ENCODE data around the gene JAG2. TPM values are rescaled to one million over a fixed set of nuclear protein-coding genes. Genes with fewer than 3 reads are reported as not detected.

JAG2 gene
- total and polyA plus RNA-seq, 12 donors: 0.83 to 16.2 (median 4.0) TPM

DNA sequence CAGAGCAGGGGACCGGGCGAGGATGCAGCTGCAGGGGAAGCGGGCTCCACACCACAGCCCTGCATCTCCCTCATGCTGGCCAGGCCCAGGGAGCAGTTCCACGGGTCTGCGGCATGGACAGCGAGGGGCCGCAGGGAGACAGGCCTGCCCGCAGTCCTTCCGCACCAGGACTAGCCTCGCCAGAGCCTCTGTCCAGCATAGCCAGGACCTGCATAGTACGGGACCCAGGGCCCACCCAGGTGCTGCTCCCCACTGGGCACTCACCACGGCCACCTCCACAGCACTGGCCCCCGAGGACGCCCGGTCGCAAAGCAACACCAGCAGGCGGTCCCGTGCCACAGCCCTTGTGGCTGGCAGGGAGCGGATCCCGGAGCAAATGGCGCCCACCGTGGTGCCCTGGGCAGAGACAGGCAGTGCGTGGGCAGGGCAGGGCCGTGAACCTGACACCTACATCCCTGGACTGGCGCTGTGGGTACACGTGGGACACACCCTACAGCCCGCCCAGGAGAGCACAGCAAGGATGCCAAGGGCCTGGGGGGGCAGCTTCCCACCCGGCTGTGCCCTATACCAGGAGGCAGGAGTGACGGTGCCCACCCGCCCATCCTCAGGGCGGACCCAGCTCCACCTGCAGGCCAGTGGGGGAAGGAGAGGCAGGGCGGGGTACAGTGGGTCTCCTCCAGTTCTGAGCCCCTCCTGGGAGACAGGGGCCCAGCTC, 23.8 kb downstream of the JAG2 start:
- intact Hi-C loops (cut with DNase I): no loop called here
- DNase-seq: peak in 1 of 7 donors; percentile 5
- H3K36me3 ChIP-seq (replicated peaks in 1 of 2): no peaks in the 10 kb centered on the region
- peaks cover 0 to 3% (median 0%) of the 10 kb centered on the region in 3 donors for H3K9me3 ChIP-seq (replicated peaks in 1 of 3)
- H3K4me3 ChIP-seq: no peak overlapping the region
- H3K27me3 ChIP-seq: no peaks in the 10 kb centered on the region
- H3K27ac ChIP-seq: no peak overlapping the region
- H3K4me1 ChIP-seq (replicated peaks in 1 of 2): no peaks in the 10 kb centered on the region
- 91 to 100% (median 92%) methylated on average over 4 to 32 of the region's 32 CpGs for WGBS, 4 donors
- TF ChIP-seq POLR2A (IDR thresholded peaks at IDR 0.05): no peak
- TF ChIP-seq, protein P1, sequence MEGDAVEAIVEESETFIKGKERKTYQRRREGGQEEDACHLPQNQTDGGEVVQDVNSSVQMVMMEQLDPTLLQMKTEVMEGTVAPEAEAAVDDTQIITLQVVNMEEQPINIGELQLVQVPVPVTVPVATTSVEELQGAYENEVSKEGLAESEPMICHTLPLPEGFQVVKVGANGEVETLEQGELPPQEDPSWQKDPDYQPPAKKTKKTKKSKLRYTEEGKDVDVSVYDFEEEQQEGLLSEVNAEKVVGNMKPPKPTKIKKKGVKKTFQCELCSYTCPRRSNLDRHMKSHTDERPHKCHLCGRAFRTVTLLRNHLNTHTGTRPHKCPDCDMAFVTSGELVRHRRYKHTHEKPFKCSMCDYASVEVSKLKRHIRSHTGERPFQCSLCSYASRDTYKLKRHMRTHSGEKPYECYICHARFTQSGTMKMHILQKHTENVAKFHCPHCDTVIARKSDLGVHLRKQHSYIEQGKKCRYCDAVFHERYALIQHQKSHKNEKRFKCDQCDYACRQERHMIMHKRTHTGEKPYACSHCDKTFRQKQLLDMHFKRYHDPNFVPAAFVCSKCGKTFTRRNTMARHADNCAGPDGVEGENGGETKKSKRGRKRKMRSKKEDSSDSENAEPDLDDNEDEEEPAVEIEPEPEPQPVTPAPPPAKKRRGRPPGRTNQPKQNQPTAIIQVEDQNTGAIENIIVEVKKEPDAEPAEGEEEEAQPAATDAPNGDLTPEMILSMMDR (IDR thresholded peaks at IDR 0.05): no peak

DNA sequence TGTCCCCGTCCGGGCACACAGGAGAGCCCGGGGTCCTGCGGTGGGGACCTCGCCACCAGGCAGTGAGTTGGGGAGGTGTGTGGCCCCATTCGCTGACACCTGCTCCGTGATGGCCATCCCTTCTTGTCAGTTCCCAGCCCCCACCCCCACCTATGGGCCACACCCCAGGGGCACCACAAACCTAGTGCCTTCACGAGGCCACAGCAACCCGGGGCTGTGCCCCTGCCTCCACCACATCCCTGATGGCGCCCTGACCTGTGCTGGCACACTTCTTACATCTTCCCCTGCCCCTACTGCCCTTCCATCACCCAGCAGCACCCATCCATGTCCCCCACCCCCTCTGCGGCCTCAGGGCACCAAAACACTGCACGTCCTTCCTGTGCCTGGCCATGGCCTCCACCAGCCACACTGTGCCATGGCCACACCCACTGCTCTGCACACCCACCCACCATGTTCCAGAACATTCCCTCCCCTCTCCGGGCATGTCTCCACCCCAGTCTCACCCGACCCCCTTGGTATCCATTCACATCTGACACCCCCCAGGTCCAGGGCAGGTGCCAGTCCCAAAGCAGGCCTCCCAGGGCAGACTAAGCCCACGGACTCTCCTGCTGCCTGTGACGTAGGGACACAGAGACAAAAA, 24.4 kb downstream of the JAG2 start:
- intact Hi-C loops (cut with DNase I): no loop called here
- peak in 1 of 7 donors; percentile 4 for DNase-seq
- no peaks in the 10 kb centered on the region for H3K27me3 ChIP-seq
- TF ChIP-seq, protein P1 (IDR thresholded peaks at IDR 0.05): no peak
- no peak for TF ChIP-seq POLR2A (IDR thresholded peaks at IDR 0.05)
- WGBS, 4 donors: 82 to 92% (median 91%) methylated on average over 7 to 16 of the region's 16 CpGs
- H3K4me1 ChIP-seq (replicated peaks in 1 of 2): no peaks in the 10 kb centered on the region
- H3K4me3 ChIP-seq: no peak overlapping the region
- peaks cover 0 to 6% (median 0%) of the 10 kb centered on the region in 3 donors for H3K9me3 ChIP-seq (replicated peaks in 1 of 3)
- no peaks in the 10 kb centered on the region for H3K36me3 ChIP-seq (replicated peaks in 1 of 2)
- no peak overlapping the region for H3K27ac ChIP-seq

DNA sequence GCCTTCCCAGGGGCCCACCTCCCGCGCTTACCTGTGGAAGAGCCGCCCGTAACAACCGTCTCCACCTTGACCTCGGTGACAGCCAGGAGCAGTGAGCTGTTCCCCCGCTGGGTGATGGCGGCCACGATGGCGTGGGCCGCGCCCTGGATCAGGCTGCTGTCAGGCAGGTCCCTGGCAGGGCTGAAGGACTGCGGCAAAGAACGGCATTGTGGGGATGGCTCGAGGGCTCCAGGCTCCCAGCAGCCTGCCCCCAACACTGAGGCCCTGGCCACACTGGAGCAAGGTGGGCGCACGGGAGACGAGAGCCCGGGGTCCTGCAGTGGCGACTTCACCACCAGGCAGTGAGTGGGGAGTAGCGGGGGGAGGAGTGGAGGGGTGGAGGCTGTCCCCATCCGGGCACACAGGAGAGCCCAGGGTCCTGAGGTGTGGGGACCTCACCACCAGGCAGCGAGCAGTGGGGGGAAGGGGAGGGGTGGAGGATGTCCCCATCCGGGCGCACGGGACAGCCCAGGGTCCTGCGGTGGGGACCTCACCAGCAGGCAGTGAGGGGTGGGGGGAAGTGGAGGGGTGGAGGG, 25.0 kb downstream of the JAG2 start:
- intact Hi-C loops (cut with DNase I): no loop called here

More for the DNA sequence above, 25.0 kb downstream of the JAG2 start:
- peaks cover 0 to 6% (median 0%) of the 10 kb centered on the region in 3 donors for H3K9me3 ChIP-seq (replicated peaks in 1 of 3)
- 90 to 100% (median 91%) methylated on average over 4 to 27 of the region's 27 CpGs for WGBS, 4 donors
- H3K36me3 ChIP-seq (replicated peaks in 1 of 2): no peaks in the 10 kb centered on the region
- TF ChIP-seq, protein P1 (IDR thresholded peaks at IDR 0.05): no peak
- TF ChIP-seq POLR2A (IDR thresholded peaks at IDR 0.05): no peak
- no peaks in the 10 kb centered on the region for H3K27me3 ChIP-seq
- no peak overlapping the region for H3K27ac ChIP-seq
- no peak for DNase-seq
- H3K4me1 ChIP-seq (replicated peaks in 1 of 2): no peaks in the 10 kb centered on the region
- no peak overlapping the region for H3K4me3 ChIP-seq
